Activated CD4-positive, alpha-beta T cell treated with anti-CD3 and anti-CD28 coated beads, Interleukin-2, amount 10 ng/mL, durations not matched to agents 24 days and 14 days (primary cell): Measurements from ENCODE around the gene SIRT7. TPM values are rescaled to one million over a fixed set of nuclear protein-coding genes. Genes with fewer than 3 reads are reported as not detected.
A peak's percentile ranks its signal among the peaks of the same experiment; 100 is the strongest.

ENCODE experiments used
- DNase-seq: peaks from one replicate; pipeline ENCODE4 v3.0.0; 2022
- H3K27ac Mint-ChIP-seq: one replicate; pipeline ENCODE4 v1.8.0; 2022; ENCODE audit warnings: mild to moderate bottlenecking, mixed read lengths
- H3K27me3 Mint-ChIP-seq: one replicate; pipeline ENCODE4 v1.8.0; 2022; ENCODE audit warnings: mixed read lengths
- H3K36me3 Mint-ChIP-seq: one replicate; pipeline ENCODE4 v1.8.0; 2022; ENCODE audit warnings: low read depth, mild to moderate bottlenecking, mixed read lengths
- H3K4me1 Mint-ChIP-seq: one replicate; pipeline ENCODE4 v1.8.0; 2021; ENCODE audit warnings: mixed read lengths
- H3K4me3 Mint-ChIP-seq: one replicate; pipeline ENCODE4 v1.8.0; 2022; ENCODE audit warnings: mild to moderate bottlenecking, moderate library complexity, mixed read lengths
- H3K9me3 Mint-ChIP-seq: one replicate; pipeline ENCODE4 v1.8.0; 2021; ENCODE audit warnings: mixed read lengths
- intact Hi-C: fragments of 100-400 bp; cut with micrococcal nuclease; formaldehyde crosslinking; loops from one replicate; pipeline ENCODE4 v1.15.1; 2023
- total RNA-seq: library from RNA; stranded (reverse); gene quantifications from 2 replicates; pipeline ENCODE4 v1.2.3, GENCODE V29; 2022

SIRT7 gene
- total RNA-seq, 1 donor from 2014 or later, result 54.9 TPM

- peaks cover 7% of the 10 kb centered on the region for H3K27me3 Mint-ChIP-seq
- no peak overlapping the region for H3K27ac Mint-ChIP-seq
- H3K4me3 Mint-ChIP-seq, result no peak overlapping the region
- DNase-seq, result no peak
- H3K4me1 Mint-ChIP-seq, result peaks cover 2% of the 10 kb centered on the region
- H3K36me3 Mint-ChIP-seq, result peaks cover 17% of the 10 kb centered on the region
- no peaks in the 10 kb centered on the region for H3K9me3 Mint-ChIP-seq
- intact Hi-C loops, result no loop called here
These were observed 13.2 kb downstream of the SIRT7 start for GRCh38 chr17:81904600-81905423.

- H3K27me3 Mint-ChIP-seq, result peaks cover 7% of the 10 kb centered on the region
- H3K36me3 Mint-ChIP-seq, result peaks cover 18% of the 10 kb centered on the region
- intact Hi-C loops, result no loop called here
- DNase-seq, result no peak
- peaks cover 2% of the 10 kb centered on the region for H3K4me1 Mint-ChIP-seq
- H3K4me3 Mint-ChIP-seq, result no peak overlapping the region
- H3K9me3 Mint-ChIP-seq, result no peaks in the 10 kb centered on the region
- no peak overlapping the region for H3K27ac Mint-ChIP-seq
These were observed 13.9 kb downstream of the SIRT7 start for GRCh38 chr17:81903896-81904599.

- Mint-ChIP-seq H3K4me1 (peaks cover 2% of the 10 kb centered on the region), H3K4me3 (no peak overlapping the region), H3K9me3 (no peaks in the 10 kb centered on the region), H3K27ac (no peak overlapping the region), H3K27me3 (peaks cover 7% of the 10 kb centered on the region), H3K36me3 (peaks cover 16% of the 10 kb centered on the region)
- intact Hi-C loops, result no loop called here
- DNase-seq, result no peak
These were observed 14.6 kb downstream of the SIRT7 start for GRCh38 chr17:81903415-81903831.

- H3K9me3 Mint-ChIP-seq, result no peaks in the 10 kb centered on the region
- peaks cover 18% of the 10 kb centered on the region for H3K36me3 Mint-ChIP-seq
- H3K4me3 Mint-ChIP-seq, result no peak overlapping the region
- peaks cover 7% of the 10 kb centered on the region for H3K27me3 Mint-ChIP-seq
- no peak overlapping the region for H3K27ac Mint-ChIP-seq
- intact Hi-C loops, result no loop called here
- DNase-seq, result no peak
- H3K4me1 Mint-ChIP-seq, result peaks cover 2% of the 10 kb centered on the region
These were observed 15.1 kb downstream of the SIRT7 start for GRCh38 chr17:81902653-81903414.

- DNase-seq, result no peak
- Mint-ChIP-seq H3K4me1 (peaks cover 2% of the 10 kb centered on the region), H3K27me3 (peaks cover 7% of the 10 kb centered on the region), H3K36me3 (peaks cover 20% of the 10 kb centered on the region), H3K27ac (no peak within 1 kb of the TSS), H3K4me3 (peak within 1 kb of the TSS; percentile 3), H3K9me3 (no peaks in the 10 kb centered on the region)
- intact Hi-C loops, result no loop called here
These were observed 15.8 kb downstream of the SIRT7 start, which contains the start of gene NPB for GRCh38 chr17:81902023-81902652. Gene NPB, plus strand, starts transcription at chr17:81902238. Its CDS starts 40 bp downstream, at chr17:81902278.

- Mint-ChIP-seq H3K4me1 (peaks cover 2% of the 10 kb centered on the region), H3K4me3 (peak overlapping the region; percentile 3)
These were observed 16.6 kb downstream of the SIRT7 start for GRCh38 chr17:81901167-81902022.

GRCh38 chr17:81900181-81900820 is 17.7 kb downstream of the SIRT7 start:
- Mint-ChIP-seq H3K27me3 (peaks cover 7% of the 10 kb centered on the region), H3K4me1 (peaks cover 3% of the 10 kb centered on the region), H3K9me3 (no peaks in the 10 kb centered on the region), H3K36me3 (peaks cover 17% of the 10 kb centered on the region), H3K27ac (no peak overlapping the region), H3K4me3 (no peak overlapping the region)
- DNase-seq, result no peak
- intact Hi-C loops, result no loop called here

More at GRCh38 chr17:81901167-81902022, 16.6 kb downstream of the SIRT7 start:
- peaks cover 17% of the 10 kb centered on the region for H3K36me3 Mint-ChIP-seq
- no peaks in the 10 kb centered on the region for H3K9me3 Mint-ChIP-seq
- H3K27ac Mint-ChIP-seq, result no peak overlapping the region
- no peak for DNase-seq
- intact Hi-C loops, result no loop called here
- H3K27me3 Mint-ChIP-seq, result peaks cover 7% of the 10 kb centered on the region

- no peaks in the 10 kb centered on the region for H3K9me3 Mint-ChIP-seq
- no peak for DNase-seq
- H3K4me1 Mint-ChIP-seq, result peaks cover 4% of the 10 kb centered on the region
- H3K27me3 Mint-ChIP-seq, result peaks cover 7% of the 10 kb centered on the region
- intact Hi-C loops, result no loop called here
- H3K27ac Mint-ChIP-seq, result no peak overlapping the region
- H3K36me3 Mint-ChIP-seq, result peaks cover 17% of the 10 kb centered on the region
- no peak overlapping the region for H3K4me3 Mint-ChIP-seq
These were observed 18.3 kb downstream of the SIRT7 start for GRCh38 chr17:81899514-81900166.

GRCh38 chr17:81898885-81899284 is 19.1 kb downstream of the SIRT7 start:
- no peak overlapping the region for H3K27ac Mint-ChIP-seq
- H3K36me3 Mint-ChIP-seq, result peaks cover 17% of the 10 kb centered on the region
- DNase-seq, result no peak
- H3K4me3 Mint-ChIP-seq, result no peak overlapping the region
- intact Hi-C loops, result no loop called here
- peaks cover 7% of the 10 kb centered on the region for H3K27me3 Mint-ChIP-seq
- peaks cover 4% of the 10 kb centered on the region for H3K4me1 Mint-ChIP-seq
- no peaks in the 10 kb centered on the region for H3K9me3 Mint-ChIP-seq

- intact Hi-C loops, result no loop called here
- H3K4me1 Mint-ChIP-seq, result peaks cover 4% of the 10 kb centered on the region
- peaks cover 7% of the 10 kb centered on the region for H3K27me3 Mint-ChIP-seq
- H3K4me3 Mint-ChIP-seq, result no peak overlapping the region
- peaks cover 20% of the 10 kb centered on the region for H3K36me3 Mint-ChIP-seq
- H3K27ac Mint-ChIP-seq, result no peak overlapping the region
- DNase-seq, result no peak
- H3K9me3 Mint-ChIP-seq, result no peaks in the 10 kb centered on the region
These were observed 19.7 kb downstream of the SIRT7 start for GRCh38 chr17:81898029-81898866.

- peaks cover 22% of the 10 kb centered on the region for H3K36me3 Mint-ChIP-seq
These were observed 22.6 kb downstream of the SIRT7 start for GRCh38 chr17:81895400-81895799.

More at GRCh38 chr17:81895400-81895799, 22.6 kb downstream of the SIRT7 start:
- no peak overlapping the region for H3K4me3 Mint-ChIP-seq
- H3K4me1 Mint-ChIP-seq, result peaks cover 6% of the 10 kb centered on the region
- DNase-seq, result no peak
- intact Hi-C loops, result no loop called here
- H3K27ac Mint-ChIP-seq, result no peak overlapping the region
- no peaks in the 10 kb centered on the region for H3K27me3 Mint-ChIP-seq
- H3K9me3 Mint-ChIP-seq, result no peaks in the 10 kb centered on the region
